Gastrocnemius medialis (tissue), 4 donors: Measurements from ENCODE around the gene DDX23.

ENCODE experiments used
- CTCF ChIP-seq, 5 experiments: fragments of 450-650 bp in 3 of 5; fragments of 200-600 bp in 2 of 5; sonication (generic) in 2 of 5; IDR thresholded peaks in 4 of 5; conservative IDR thresholded peaks in 1 of 5; 1 replicate in 4 of 5; 2 replicates in 1 of 5; pipeline ENCODE4 v1.5.1; 2016 to 2019; ENCODE audit warnings: antibody characterized with exemption in 5 of 5, mild to moderate bottlenecking in 3 of 5, moderate library complexity in 3 of 5
- POLR2A ChIP-seq, 2 donors: fragments of 450-650 bp; IDR thresholded peaks; one replicate each; pipeline ENCODE4 v1.6.1; 2017; ENCODE audit warnings: antibody characterized with exemption in 2 of 2, mild to moderate bottlenecking in 2 of 2, moderate library complexity in 2 of 2

GRCh38 chr12:48819986-48820725, 31.8 kb downstream of the DDX23 start:
- no peak for TF ChIP-seq POLR2A (IDR thresholded peaks at IDR 0.05)
- TF ChIP-seq CTCF (IDR thresholded peaks at IDR 0.05 in 4 of 5, conservative IDR thresholded peaks at IDR 0.05 in 1 of 5) = no peak
